ENCODE measurements around the gene CASP1.

The CASP1 gene

GRCh38 chr11:105027678-105028077 is 7.3 kb downstream of the CASP1 start:
- peak overlapping the region in 1 of 2 experiments; percentile 29 for H3K27ac ChIP-seq (ENCODE audit: insufficient read depth in 1 of 2, low read depth in 1 of 2, low read length in 2 of 2, poor library complexity in 1 of 2, severe bottlenecking in 2 of 2)
- peaks cover 3 to 27% (median 11%) of the 10 kb centered on the region in 4 experiments for H3K4me1 ChIP-seq (ENCODE audit: control extremely low read depth in 1 of 4, control insufficient read depth in 4 of 4, insufficient read depth in 4 of 4, low read length in 3 of 4)
- H3K27me3 ChIP-seq (replicated peaks in 2 of 5; ENCODE audit: control insufficient read depth in 4 of 5, insufficient read depth in 5 of 5, low read length in 4 of 5) = no peaks in the 10 kb centered on the region
- peaks cover 21 to 34% (median 25%) of the 10 kb centered on the region in 4 experiments for H3K36me3 ChIP-seq (ENCODE audit: control insufficient read depth in 4 of 4, insufficient read depth in 4 of 4, low read length in 3 of 4)
- CTCF ChIA-PET = no interaction called here
- WGBS (ENCODE audit: insufficient coverage) = 5% methylated on average over 3 of the region's 3 CpGs
- peak; percentile 53 to 81 (median 68) for DNase-seq
- no peaks in the 10 kb centered on the region for H3K9me3 ChIP-seq (ENCODE audit: control extremely low read depth in 1 of 5, control insufficient read depth in 4 of 5, insufficient read depth in 2 of 5, low read depth in 1 of 5, low read length in 4 of 5)
- POLR2A ChIA-PET = no interaction called here
- H3K4me3 ChIP-seq (ENCODE audit: control insufficient read depth in 1 of 7, extremely low read depth in 1 of 7, insufficient read depth in 4 of 7, low read depth in 2 of 7, low read length in 6 of 7) = peak overlapping the region in 3 of 7 experiments; percentile 9 to 58 (median 22)

- DNase-seq = peak in 1 of 3 donors; percentile 29
- ChIA-PET CTCF (no interaction called here), POLR2A (no interaction called here)
- Histone ChIP-seq H3K4me3 (ENCODE audit: control insufficient read depth in 1 of 7, extremely low read depth in 1 of 7, insufficient read depth in 4 of 7, low read depth in 2 of 7, low read length in 6 of 7) (no peak overlapping the region), H3K36me3 (ENCODE audit: control insufficient read depth in 4 of 4, insufficient read depth in 4 of 4, low read length in 3 of 4) (peaks cover 9 to 17% (median 11%) of the 10 kb centered on the region in 4 experiments), H3K4me1 (ENCODE audit: control extremely low read depth in 1 of 4, control insufficient read depth in 4 of 4, insufficient read depth in 4 of 4, low read length in 3 of 4) (peaks cover 3 to 28% (median 11%) of the 10 kb centered on the region in 4 experiments), H3K27me3 (replicated peaks in 2 of 5; ENCODE audit: control insufficient read depth in 4 of 5, insufficient read depth in 5 of 5, low read length in 4 of 5) (no peaks in the 10 kb centered on the region), H3K9me3 (ENCODE audit: control extremely low read depth in 1 of 5, control insufficient read depth in 4 of 5, insufficient read depth in 2 of 5, low read depth in 1 of 5, low read length in 4 of 5) (no peaks in the 10 kb centered on the region), H3K27ac (ENCODE audit: insufficient read depth in 1 of 2, low read depth in 1 of 2, low read length in 2 of 2, poor library complexity in 1 of 2, severe bottlenecking in 2 of 2) (no peak overlapping the region)
- no CpG with 5 or more reads among the region's 1 CpG for WGBS (ENCODE audit: insufficient coverage)
Measured at GRCh38 chr11:105024394-105024793, 10.6 kb downstream of the CASP1 start.

GRCh38 chr11:105023003-105023402 is 11.9 kb downstream of the CASP1 start, which contains the start of gene CASP5:
CASP5 (minus strand) TSS chr11:105023168; CDS start chr11:105023136, 32 bp downstream.
- POLR2A ChIA-PET = no interaction called here

GRCh38 chr11:105022527-105022926 is 12.4 kb downstream of the CASP1 start:
- Histone ChIP-seq H3K27me3 (replicated peaks in 2 of 5; ENCODE audit: control insufficient read depth in 4 of 5, insufficient read depth in 5 of 5, low read length in 4 of 5) (no peaks in the 10 kb centered on the region), H3K4me3 (ENCODE audit: control insufficient read depth in 1 of 7, extremely low read depth in 1 of 7, insufficient read depth in 4 of 7, low read depth in 2 of 7, low read length in 6 of 7) (no peak overlapping the region), H3K4me1 (ENCODE audit: control extremely low read depth in 1 of 4, control insufficient read depth in 4 of 4, insufficient read depth in 4 of 4, low read length in 3 of 4) (peaks cover 3 to 18% (median 8%) of the 10 kb centered on the region in 4 experiments), H3K9me3 (ENCODE audit: control extremely low read depth in 1 of 5, control insufficient read depth in 4 of 5, insufficient read depth in 2 of 5, low read depth in 1 of 5, low read length in 4 of 5) (no peaks in the 10 kb centered on the region), H3K36me3 (ENCODE audit: control insufficient read depth in 4 of 4, insufficient read depth in 4 of 4, low read length in 3 of 4) (peaks cover 4 to 11% (median 7%) of the 10 kb centered on the region in 4 experiments), H3K27ac (ENCODE audit: insufficient read depth in 1 of 2, low read depth in 1 of 2, low read length in 2 of 2, poor library complexity in 1 of 2, severe bottlenecking in 2 of 2) (no peak overlapping the region)
- 20% methylated on average over 1 of the region's 2 CpGs for WGBS (ENCODE audit: insufficient coverage)
- CTCF ChIA-PET = no interaction called here
- DNase-seq = no peak
- POLR2A ChIA-PET = no interaction called here

More at GRCh38 chr11:105023003-105023402, 11.9 kb downstream of the CASP1 start, which contains the start of gene CASP5:
- Histone ChIP-seq H3K27ac (ENCODE audit: insufficient read depth in 1 of 2, low read depth in 1 of 2, low read length in 2 of 2, poor library complexity in 1 of 2, severe bottlenecking in 2 of 2) (no peak within 1 kb of the TSS), H3K4me1 (ENCODE audit: control extremely low read depth in 1 of 4, control insufficient read depth in 4 of 4, insufficient read depth in 4 of 4, low read length in 3 of 4) (peaks cover 3 to 23% (median 10%) of the 10 kb centered on the region in 4 experiments), H3K9me3 (ENCODE audit: control extremely low read depth in 1 of 5, control insufficient read depth in 4 of 5, insufficient read depth in 2 of 5, low read depth in 1 of 5, low read length in 4 of 5) (no peaks in the 10 kb centered on the region), H3K27me3 (replicated peaks in 2 of 5; ENCODE audit: control insufficient read depth in 4 of 5, insufficient read depth in 5 of 5, low read length in 4 of 5) (no peaks in the 10 kb centered on the region), H3K36me3 (ENCODE audit: control insufficient read depth in 4 of 4, insufficient read depth in 4 of 4, low read length in 3 of 4) (peaks cover 4 to 11% (median 7%) of the 10 kb centered on the region in 4 experiments), H3K4me3 (ENCODE audit: control insufficient read depth in 1 of 7, extremely low read depth in 1 of 7, insufficient read depth in 4 of 7, low read depth in 2 of 7, low read length in 6 of 7) (peak within 1 kb of the TSS in 1 of 7 experiments; percentile 15)
- CTCF ChIA-PET = interaction anchor here (0.9 kb wide), 1 partner anchor 37 kb away, joined by 3 read pairs; no protein-coding TSS in a partner anchor
- DNase-seq = peak in 2 of 3 donors; percentile 46 to 55

- ChIA-PET POLR2A (no interaction called here), CTCF (interaction anchor here (1.9 kb wide), 1 partner anchor 10 kb away, joined by 4 read pairs; no protein-coding TSS in a partner anchor)
- H3K9me3 ChIP-seq (ENCODE audit: control extremely low read depth in 1 of 5, control insufficient read depth in 4 of 5, insufficient read depth in 2 of 5, low read depth in 1 of 5, low read length in 4 of 5) = no peaks in the 10 kb centered on the region
- H3K4me1 ChIP-seq (ENCODE audit: control extremely low read depth in 1 of 4, control insufficient read depth in 4 of 4, insufficient read depth in 4 of 4, low read length in 3 of 4) = no peaks in the 10 kb centered on the region
- DNase-seq = no peak
- no peaks in the 10 kb centered on the region for H3K27me3 ChIP-seq (replicated peaks in 2 of 5; ENCODE audit: control insufficient read depth in 4 of 5, insufficient read depth in 5 of 5, low read length in 4 of 5)
- H3K36me3 ChIP-seq (ENCODE audit: control insufficient read depth in 4 of 4, insufficient read depth in 4 of 4, low read length in 3 of 4) = no peaks in the 10 kb centered on the region
- H3K4me3 ChIP-seq (ENCODE audit: control insufficient read depth in 1 of 7, extremely low read depth in 1 of 7, insufficient read depth in 4 of 7, low read depth in 2 of 7, low read length in 6 of 7) = no peak overlapping the region
- no peak overlapping the region for H3K27ac ChIP-seq (ENCODE audit: insufficient read depth in 1 of 2, low read depth in 1 of 2, low read length in 2 of 2, poor library complexity in 1 of 2, severe bottlenecking in 2 of 2)
Measured at GRCh38 chr11:105007463-105007862, 27.5 kb downstream of the CASP1 start.

GRCh38 chr11:105005451-105005845 is 29.5 kb downstream of the CASP1 start:
- no peaks in the 10 kb centered on the region for H3K4me1 ChIP-seq (ENCODE audit: control extremely low read depth in 1 of 4, control insufficient read depth in 4 of 4, insufficient read depth in 4 of 4, low read length in 3 of 4)
- POLR2A ChIA-PET = no interaction called here
- no peaks in the 10 kb centered on the region for H3K27me3 ChIP-seq (replicated peaks in 2 of 5; ENCODE audit: control insufficient read depth in 4 of 5, insufficient read depth in 5 of 5, low read length in 4 of 5)
- no peaks in the 10 kb centered on the region for H3K36me3 ChIP-seq (ENCODE audit: control insufficient read depth in 4 of 4, insufficient read depth in 4 of 4, low read length in 3 of 4)
- no peaks in the 10 kb centered on the region for H3K9me3 ChIP-seq (ENCODE audit: control extremely low read depth in 1 of 5, control insufficient read depth in 4 of 5, insufficient read depth in 2 of 5, low read depth in 1 of 5, low read length in 4 of 5)
- no peak overlapping the region for H3K4me3 ChIP-seq (ENCODE audit: control insufficient read depth in 1 of 7, extremely low read depth in 1 of 7, insufficient read depth in 4 of 7, low read depth in 2 of 7, low read length in 6 of 7)
- H3K27ac ChIP-seq (ENCODE audit: insufficient read depth in 1 of 2, low read depth in 1 of 2, low read length in 2 of 2, poor library complexity in 1 of 2, severe bottlenecking in 2 of 2) = no peak overlapping the region
- no peak for DNase-seq
- CTCF ChIA-PET = no interaction called here
- 100% methylated on average over 1 of the region's 3 CpGs for WGBS (ENCODE audit: insufficient coverage)

GRCh38 chr11:105004021-105004420 is 30.9 kb downstream of the CASP1 start:
- ChIA-PET CTCF (no interaction called here), POLR2A (no interaction called here)
- no peak for DNase-seq

More at GRCh38 chr11:105004021-105004420, 30.9 kb downstream of the CASP1 start:
- Histone ChIP-seq H3K36me3 (ENCODE audit: control insufficient read depth in 4 of 4, insufficient read depth in 4 of 4, low read length in 3 of 4) (no peaks in the 10 kb centered on the region), H3K4me3 (ENCODE audit: control insufficient read depth in 1 of 7, extremely low read depth in 1 of 7, insufficient read depth in 4 of 7, low read depth in 2 of 7, low read length in 6 of 7) (no peak overlapping the region), H3K9me3 (ENCODE audit: control extremely low read depth in 1 of 5, control insufficient read depth in 4 of 5, insufficient read depth in 2 of 5, low read depth in 1 of 5, low read length in 4 of 5) (no peaks in the 10 kb centered on the region), H3K4me1 (ENCODE audit: control extremely low read depth in 1 of 4, control insufficient read depth in 4 of 4, insufficient read depth in 4 of 4, low read length in 3 of 4) (no peaks in the 10 kb centered on the region), H3K27ac (ENCODE audit: insufficient read depth in 1 of 2, low read depth in 1 of 2, low read length in 2 of 2, poor library complexity in 1 of 2, severe bottlenecking in 2 of 2) (no peak overlapping the region), H3K27me3 (replicated peaks in 2 of 5; ENCODE audit: control insufficient read depth in 4 of 5, insufficient read depth in 5 of 5, low read length in 4 of 5) (no peaks in the 10 kb centered on the region)
- WGBS (ENCODE audit: insufficient coverage) = no CpG with 5 or more reads among the region's 3 CpGs

Data from common myeloid progenitor, CD34-positive (primary cell).